ENCODE data around the gene CP. TPM values are rescaled to one million over a fixed set of nuclear protein-coding genes. Genes with fewer than 3 reads are reported as not detected.

Gene CP
- total RNA-seq, 2 experiments from 2014 or later, result not detected

GRCh38 chr3:149235599-149236424 lies 14.2 kb upstream of the CP start:
- no peaks in the 10 kb centered on the region for H3K36me3 ChIP-seq (ENCODE audit: insufficient read depth, low read length)
- no peaks in the 10 kb centered on the region for H4K20me1 ChIP-seq (ENCODE audit: insufficient read depth, low read length)
- no peak overlapping the region for H2AFZ ChIP-seq (ENCODE audit: low read length)
- intact Hi-C loops (cut with micrococcal nuclease; ENCODE audit: unreplicated experiment), result no loop called here
- no peaks in the 10 kb centered on the region for H3K79me2 ChIP-seq (ENCODE audit: insufficient read depth, low read depth, low read length)
- H3K27ac ChIP-seq (ENCODE audit: low read depth, low read length, poor library complexity, severe bottlenecking), result no peak overlapping the region
- TF ChIP-seq EZH2phosphoT487 (IDR thresholded peaks at IDR 0.05; ENCODE audit: borderline replicate concordance, low read depth, low read length), result no peak
- no peak for TF ChIP-seq CTCF (conservative IDR thresholded peaks at IDR 0.05; ENCODE audit: low read length)
- H3K9me2 ChIP-seq (ENCODE audit: insufficient read depth, low read length), result no peaks in the 10 kb centered on the region
- no peaks in the 10 kb centered on the region for H3K9me3 ChIP-seq (ENCODE audit: low read length)
- POLR2A ChIA-PET, result interaction anchor here (0.6 to 3.8 kb wide), 3 partner anchors 10 to 14 kb away, joined by 3 to 17 read pairs (median 4); no protein-coding TSS in a partner anchor
- no peak overlapping the region for H3K4me2 ChIP-seq (ENCODE audit: low read length)
- H3K4me1 ChIP-seq (ENCODE audit: insufficient read depth, low read length, poor library complexity, severe bottlenecking), result no peaks in the 10 kb centered on the region
- CTCF ChIA-PET (ENCODE audit: unreplicated experiment), result no interaction called here
- DNase-seq (ENCODE audit: low spot score), result no peak
- no TSS peak for BruUV-seq (replicated peaks)
- no peak overlapping the region for H3K4me3 ChIP-seq (ENCODE audit: low read depth, low read length, poor library complexity, severe bottlenecking)

- no peak overlapping the region for H2AFZ ChIP-seq (ENCODE audit: low read length)
- no peaks in the 10 kb centered on the region for H3K4me1 ChIP-seq (ENCODE audit: insufficient read depth, low read length, poor library complexity, severe bottlenecking)
- ChIA-PET CTCF (ENCODE audit: unreplicated experiment) (no interaction called here), POLR2A (interaction anchor here (0.6 to 3.8 kb wide), 2 partner anchors 11 to 13 kb away, joined by 5 to 17 read pairs; no protein-coding TSS in a partner anchor)
- no peak overlapping the region for H3K4me2 ChIP-seq (ENCODE audit: low read length)
- DNase-seq (ENCODE audit: low spot score), result no peak
- H3K4me3 ChIP-seq (ENCODE audit: low read depth, low read length, poor library complexity, severe bottlenecking), result no peak overlapping the region
- TF ChIP-seq EZH2phosphoT487 (IDR thresholded peaks at IDR 0.05; ENCODE audit: borderline replicate concordance, low read depth, low read length), result no peak
- TF ChIP-seq CTCF (conservative IDR thresholded peaks at IDR 0.05; ENCODE audit: low read length), result no peak
- intact Hi-C loops (cut with micrococcal nuclease; ENCODE audit: unreplicated experiment), result no loop called here
- no peak overlapping the region for H3K27ac ChIP-seq (ENCODE audit: low read depth, low read length, poor library complexity, severe bottlenecking)
- H3K79me2 ChIP-seq (ENCODE audit: insufficient read depth, low read depth, low read length), result no peaks in the 10 kb centered on the region
- no peaks in the 10 kb centered on the region for H4K20me1 ChIP-seq (ENCODE audit: insufficient read depth, low read length)
- H3K36me3 ChIP-seq (ENCODE audit: insufficient read depth, low read length), result no peaks in the 10 kb centered on the region
- no peaks in the 10 kb centered on the region for H3K9me3 ChIP-seq (ENCODE audit: low read length)
- no peaks in the 10 kb centered on the region for H3K9me2 ChIP-seq (ENCODE audit: insufficient read depth, low read length)
- BruUV-seq (replicated peaks), result no TSS peak
Measured at GRCh38 chr3:149234671-149235245, 13.1 kb upstream of the CP start.

- H3K4me1 ChIP-seq (ENCODE audit: insufficient read depth, low read length, poor library complexity, severe bottlenecking), result no peaks in the 10 kb centered on the region
- TF ChIP-seq EZH2phosphoT487 (IDR thresholded peaks at IDR 0.05; ENCODE audit: borderline replicate concordance, low read depth, low read length), result no peak
- no peak for TF ChIP-seq CTCF (conservative IDR thresholded peaks at IDR 0.05; ENCODE audit: low read length)
- no peak overlapping the region for H3K4me3 ChIP-seq (ENCODE audit: low read depth, low read length, poor library complexity, severe bottlenecking)
- H3K27ac ChIP-seq (ENCODE audit: low read depth, low read length, poor library complexity, severe bottlenecking), result no peak overlapping the region
- no peak for DNase-seq (ENCODE audit: low spot score)
- no peaks in the 10 kb centered on the region for H3K9me2 ChIP-seq (ENCODE audit: insufficient read depth, low read length)
- POLR2A ChIA-PET, result interaction anchor here (1.0 to 1.3 kb wide), 2 partner anchors 12 to 16 kb away, joined by 4 read pairs; no protein-coding TSS in a partner anchor
- no peaks in the 10 kb centered on the region for H3K79me2 ChIP-seq (ENCODE audit: insufficient read depth, low read depth, low read length)
- no TSS peak for BruUV-seq (replicated peaks)
- no peaks in the 10 kb centered on the region for H3K36me3 ChIP-seq (ENCODE audit: insufficient read depth, low read length)
- intact Hi-C loops (cut with micrococcal nuclease; ENCODE audit: unreplicated experiment), result no loop called here
- no peaks in the 10 kb centered on the region for H3K9me3 ChIP-seq (ENCODE audit: low read length)
- no peak overlapping the region for H2AFZ ChIP-seq (ENCODE audit: low read length)
- CTCF ChIA-PET (ENCODE audit: unreplicated experiment), result interaction anchor here (1.6 kb wide), 1 partner anchor 13 kb away, joined by 5 read pairs; no protein-coding TSS in a partner anchor
- no peaks in the 10 kb centered on the region for H4K20me1 ChIP-seq (ENCODE audit: insufficient read depth, low read length)
- H3K4me2 ChIP-seq (ENCODE audit: low read length), result no peak overlapping the region
Measured at GRCh38 chr3:149233323-149233722, 11.7 kb upstream of the CP start.
